NB4 (cell line): Measurements from ENCODE around the gene BTG2.

Source experiments
- MYC ChIP-seq: IDR thresholded peaks from 2 replicates; pipeline ENCODE4 v1.6.1; 2011; ENCODE audit warnings: low read depth, low read length
- POLR2A ChIP-seq: IDR thresholded peaks from 2 replicates; pipeline ENCODE4 v1.6.1; 2011; ENCODE audit warnings: mild to moderate bottlenecking; ENCODE audit not compliant: insufficient read length; ENCODE audit errors: extremely low read depth
- TF ChIP-seq, protein P1 (sequence below): IDR thresholded peaks from one replicate; pipeline ENCODE4 v1.5.1; 2012; ENCODE audit warnings: low read depth, low read length
- TF ChIP-seq, protein P2 (sequence below): IDR thresholded peaks from 2 replicates; pipeline ENCODE4 v1.6.1; 2011; ENCODE audit warnings: low read depth, low read length

DNA sequence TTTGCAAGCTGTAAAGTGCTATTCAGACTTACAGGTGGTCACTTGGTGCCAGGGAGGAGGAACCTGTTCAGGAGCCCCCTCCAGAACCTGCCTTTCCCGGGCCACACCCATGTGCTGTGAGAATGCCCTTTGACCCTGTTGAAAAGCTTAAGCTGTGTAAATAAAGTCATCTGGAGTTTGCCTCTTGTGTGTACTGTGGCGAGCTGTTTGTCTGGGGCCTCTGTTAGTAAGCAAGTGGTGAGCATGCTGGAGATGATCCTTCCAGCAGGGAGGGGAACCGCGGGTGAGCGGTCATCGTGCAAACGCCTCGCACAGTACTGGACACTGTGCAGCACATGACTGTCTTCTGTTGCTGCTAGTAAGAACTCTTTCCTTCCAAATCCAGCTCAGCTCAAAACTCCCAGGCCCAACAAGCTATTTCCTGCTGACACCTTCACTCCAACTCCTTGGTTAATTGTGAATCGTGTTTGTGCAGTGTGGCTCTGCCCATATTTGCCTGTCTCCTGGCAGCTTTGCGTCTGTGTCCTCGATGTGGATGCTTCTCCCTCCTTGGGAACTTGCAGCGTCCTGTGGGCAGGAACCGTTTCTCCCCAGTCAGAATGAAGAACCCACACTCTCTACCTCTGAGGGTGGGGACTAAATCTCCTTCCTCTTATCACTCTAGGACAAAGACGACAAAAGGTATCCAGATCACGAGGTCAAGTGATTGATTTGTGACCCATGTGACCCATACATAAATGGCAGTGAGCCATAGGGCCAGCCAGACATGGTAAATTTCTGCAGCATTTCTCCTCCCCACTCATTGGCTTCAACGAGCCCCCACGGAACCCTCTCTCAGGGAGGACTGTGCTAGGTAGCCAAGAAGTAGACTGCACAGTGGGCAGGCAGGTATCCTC lies 13.9 kb upstream of the BTG2 start:
- TF ChIP-seq, protein P1, sequence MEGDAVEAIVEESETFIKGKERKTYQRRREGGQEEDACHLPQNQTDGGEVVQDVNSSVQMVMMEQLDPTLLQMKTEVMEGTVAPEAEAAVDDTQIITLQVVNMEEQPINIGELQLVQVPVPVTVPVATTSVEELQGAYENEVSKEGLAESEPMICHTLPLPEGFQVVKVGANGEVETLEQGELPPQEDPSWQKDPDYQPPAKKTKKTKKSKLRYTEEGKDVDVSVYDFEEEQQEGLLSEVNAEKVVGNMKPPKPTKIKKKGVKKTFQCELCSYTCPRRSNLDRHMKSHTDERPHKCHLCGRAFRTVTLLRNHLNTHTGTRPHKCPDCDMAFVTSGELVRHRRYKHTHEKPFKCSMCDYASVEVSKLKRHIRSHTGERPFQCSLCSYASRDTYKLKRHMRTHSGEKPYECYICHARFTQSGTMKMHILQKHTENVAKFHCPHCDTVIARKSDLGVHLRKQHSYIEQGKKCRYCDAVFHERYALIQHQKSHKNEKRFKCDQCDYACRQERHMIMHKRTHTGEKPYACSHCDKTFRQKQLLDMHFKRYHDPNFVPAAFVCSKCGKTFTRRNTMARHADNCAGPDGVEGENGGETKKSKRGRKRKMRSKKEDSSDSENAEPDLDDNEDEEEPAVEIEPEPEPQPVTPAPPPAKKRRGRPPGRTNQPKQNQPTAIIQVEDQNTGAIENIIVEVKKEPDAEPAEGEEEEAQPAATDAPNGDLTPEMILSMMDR: no peak
- no peak for TF ChIP-seq POLR2A
- no peak for TF ChIP-seq MYC
- TF ChIP-seq, protein P2, sequence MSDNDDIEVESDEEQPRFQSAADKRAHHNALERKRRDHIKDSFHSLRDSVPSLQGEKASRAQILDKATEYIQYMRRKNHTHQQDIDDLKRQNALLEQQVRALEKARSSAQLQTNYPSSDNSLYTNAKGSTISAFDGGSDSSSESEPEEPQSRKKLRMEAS: no peak
